GM10847 (cell line): Measurements from ENCODE around the gene ZFYVE28.

ENCODE experiments used
- POLR2A ChIP-seq: IDR thresholded peaks from 2 replicates; pipeline ENCODE4 v1.6.1; 2011; ENCODE audit not compliant: insufficient read length; ENCODE audit errors: extremely low read depth

Gene ZFYVE28

DNA sequence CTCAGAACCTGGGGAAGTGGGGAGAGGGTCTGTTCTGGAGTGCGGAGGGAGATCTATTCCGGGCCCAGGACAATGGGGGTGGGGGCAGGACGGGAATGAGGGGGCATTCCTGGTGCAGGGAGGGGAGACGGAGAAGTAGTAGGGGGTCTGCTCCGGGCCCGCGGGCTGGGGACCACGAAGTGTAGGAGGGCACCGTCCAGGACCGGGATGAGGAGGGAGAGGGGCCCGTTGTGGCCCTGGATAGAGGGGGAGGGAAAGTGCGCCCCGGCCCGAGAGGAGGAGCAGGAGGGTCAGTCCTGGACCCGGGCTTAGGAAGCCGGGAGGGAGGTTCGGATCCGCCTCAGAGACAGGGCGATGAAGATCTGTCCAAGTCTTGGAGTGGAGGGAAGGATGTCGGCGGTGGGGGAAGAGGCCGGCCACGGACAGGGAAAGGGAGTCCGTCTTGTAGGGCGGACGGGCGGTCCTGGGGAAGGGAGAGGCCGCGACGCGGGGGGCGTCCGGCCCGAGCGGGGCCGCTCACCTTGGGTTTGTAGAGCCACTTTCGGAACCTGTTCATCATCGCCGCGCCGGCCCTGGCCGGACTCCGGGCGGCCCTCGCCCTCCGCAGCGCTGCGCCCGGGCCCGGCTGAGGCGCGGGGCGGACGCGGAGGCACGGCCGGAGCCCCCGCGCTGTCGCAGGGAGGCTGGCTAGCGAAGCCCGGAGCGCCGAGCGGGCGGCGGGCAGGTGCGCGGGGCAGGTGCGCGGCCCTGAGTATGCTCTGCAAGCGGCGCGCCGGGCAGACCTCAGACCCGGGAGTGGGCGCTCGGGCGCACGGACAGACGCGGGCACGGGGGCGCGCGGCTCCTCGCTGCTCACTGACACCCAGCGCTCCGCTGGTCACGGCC, at the start of gene ZFYVE28:
TSS of gene ZFYVE28 (minus strand) at position 881 of the 885 bp plus-strand sequence. CDS start at position 559, 322 bp downstream.
- TF ChIP-seq POLR2A: no peak

DNA sequence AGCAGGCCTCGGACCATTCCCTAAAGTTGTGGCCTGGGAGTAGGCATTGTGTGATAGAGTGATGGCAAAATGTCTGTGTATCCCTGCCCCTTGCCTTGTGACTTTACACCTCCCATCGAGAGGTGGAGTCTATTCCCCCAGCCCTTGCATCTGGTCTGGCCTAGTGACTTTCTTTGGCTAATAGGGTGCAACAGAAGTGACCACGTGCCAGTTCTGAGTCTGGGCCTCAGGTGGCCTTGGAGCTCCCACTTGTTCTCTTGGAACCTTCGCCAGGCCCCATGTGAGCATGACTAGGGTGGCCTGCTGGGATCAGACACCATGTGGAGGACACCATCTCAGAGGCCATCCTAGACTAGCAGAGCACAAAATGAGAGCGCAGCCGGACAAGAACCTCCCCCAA, 46.6 kb upstream of the ZFYVE28 start:
- no peak for TF ChIP-seq POLR2A

DNA sequence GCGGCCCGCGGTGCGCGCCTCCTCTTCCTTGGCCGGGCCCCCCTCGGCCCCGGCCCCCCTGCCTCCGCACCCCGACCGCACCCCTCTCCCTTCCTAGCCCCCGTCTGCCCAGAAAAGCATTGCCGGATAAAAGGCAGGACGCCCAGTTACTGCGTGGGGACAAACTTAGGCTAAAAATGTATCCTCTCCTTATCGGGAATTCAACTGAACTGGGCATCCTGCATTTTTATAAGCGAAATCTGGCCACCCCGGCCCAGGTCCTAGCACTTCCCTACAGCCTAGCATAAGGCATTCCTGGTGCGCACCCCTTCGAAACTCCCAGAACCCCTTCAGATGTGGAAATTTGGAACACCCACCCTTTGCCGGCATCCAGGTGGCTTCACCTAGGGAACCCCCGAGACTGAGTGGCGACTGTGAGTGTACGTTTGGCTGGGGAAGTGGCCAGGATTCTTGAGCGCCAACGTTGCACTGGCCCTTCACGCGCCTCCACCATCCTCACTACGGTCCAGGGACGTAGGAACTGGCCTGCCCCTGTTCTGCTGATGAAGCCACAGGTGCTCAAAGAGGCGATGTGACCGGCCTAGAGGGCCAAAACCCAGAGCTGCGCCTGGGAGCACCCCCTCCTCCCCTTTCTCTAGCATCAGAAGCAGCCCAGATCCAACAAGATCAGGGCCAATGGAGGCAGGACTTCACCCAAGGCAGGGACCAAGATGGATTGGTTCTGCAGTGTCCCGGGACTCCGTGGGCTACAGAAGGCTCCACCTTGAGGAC, 44.7 kb upstream of the ZFYVE28 start:
- no peak for TF ChIP-seq POLR2A

DNA sequence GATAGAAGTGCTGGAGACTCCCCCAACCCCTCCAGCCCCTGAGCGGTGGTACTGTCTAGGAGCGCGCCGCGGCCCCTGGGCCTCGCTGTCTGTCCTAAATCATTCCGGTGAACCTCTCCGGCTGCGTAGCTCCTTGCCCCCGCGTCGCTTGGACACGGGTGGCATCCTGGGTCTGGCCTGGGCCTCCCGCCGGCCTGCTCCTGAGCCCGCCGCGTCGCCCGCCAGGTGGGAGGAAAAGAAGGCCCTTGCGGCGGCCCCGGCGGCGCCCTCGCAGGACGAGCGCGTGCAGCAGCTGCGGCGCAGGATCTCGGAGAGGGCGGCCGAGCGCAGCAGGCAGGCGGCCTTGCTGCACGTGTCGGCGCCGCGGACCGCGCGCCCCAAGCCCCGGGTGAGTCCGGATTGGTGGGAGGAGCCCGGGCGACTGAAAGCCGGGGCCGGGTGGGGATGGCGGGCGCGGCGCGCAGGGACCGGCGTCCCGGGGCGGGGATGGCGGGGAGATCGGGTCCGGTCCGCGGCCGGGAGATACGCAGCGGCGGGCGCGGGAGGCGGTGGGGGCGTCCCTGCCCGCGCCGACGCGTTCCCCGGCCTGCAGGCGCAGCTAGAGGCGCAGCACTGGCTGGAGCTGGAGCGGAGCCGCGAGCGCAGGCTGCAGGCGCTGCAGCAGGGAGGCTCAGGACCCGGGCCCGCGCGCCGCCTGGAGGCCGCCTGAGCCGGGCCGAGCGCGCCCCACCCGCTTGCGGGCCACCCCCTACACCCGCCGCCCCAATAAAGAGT, 44.0 kb upstream of the ZFYVE28 start:
- TF ChIP-seq POLR2A: no peak

DNA sequence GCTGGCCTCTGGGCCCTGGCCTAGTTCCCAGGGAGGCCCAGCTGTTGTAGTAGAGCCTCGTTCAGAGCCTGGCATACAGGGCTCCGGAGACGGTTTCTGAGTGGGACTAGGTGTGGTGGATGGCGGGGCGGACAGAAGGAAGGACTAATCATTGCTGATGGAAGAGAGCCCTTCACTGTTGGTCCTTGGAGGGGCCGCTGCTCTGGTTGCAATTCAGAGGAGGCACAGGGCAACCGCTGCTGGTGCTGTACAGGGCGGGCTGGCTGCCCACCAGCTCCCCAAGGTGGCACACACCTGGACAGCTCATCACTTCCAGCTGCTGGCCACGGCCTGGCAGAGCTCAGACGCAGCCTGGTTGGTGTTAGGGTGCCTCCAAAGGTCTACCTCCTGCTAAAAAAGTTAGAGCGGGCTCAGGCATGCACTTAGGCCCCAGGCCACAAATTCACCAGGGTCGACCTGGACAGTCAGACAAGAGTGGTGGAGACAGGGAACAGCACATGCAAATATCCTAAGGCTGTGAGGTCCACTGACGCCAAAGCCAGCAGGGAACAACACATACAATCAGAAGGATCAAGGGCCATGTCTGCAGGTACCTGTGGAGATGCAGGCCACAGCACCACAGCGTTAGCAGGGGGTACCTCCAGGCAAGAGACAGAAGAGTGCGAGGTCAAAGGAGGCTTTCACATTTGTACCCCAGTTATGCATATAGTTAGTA, 43.0 kb upstream of the ZFYVE28 start:
- no peak for TF ChIP-seq POLR2A

DNA sequence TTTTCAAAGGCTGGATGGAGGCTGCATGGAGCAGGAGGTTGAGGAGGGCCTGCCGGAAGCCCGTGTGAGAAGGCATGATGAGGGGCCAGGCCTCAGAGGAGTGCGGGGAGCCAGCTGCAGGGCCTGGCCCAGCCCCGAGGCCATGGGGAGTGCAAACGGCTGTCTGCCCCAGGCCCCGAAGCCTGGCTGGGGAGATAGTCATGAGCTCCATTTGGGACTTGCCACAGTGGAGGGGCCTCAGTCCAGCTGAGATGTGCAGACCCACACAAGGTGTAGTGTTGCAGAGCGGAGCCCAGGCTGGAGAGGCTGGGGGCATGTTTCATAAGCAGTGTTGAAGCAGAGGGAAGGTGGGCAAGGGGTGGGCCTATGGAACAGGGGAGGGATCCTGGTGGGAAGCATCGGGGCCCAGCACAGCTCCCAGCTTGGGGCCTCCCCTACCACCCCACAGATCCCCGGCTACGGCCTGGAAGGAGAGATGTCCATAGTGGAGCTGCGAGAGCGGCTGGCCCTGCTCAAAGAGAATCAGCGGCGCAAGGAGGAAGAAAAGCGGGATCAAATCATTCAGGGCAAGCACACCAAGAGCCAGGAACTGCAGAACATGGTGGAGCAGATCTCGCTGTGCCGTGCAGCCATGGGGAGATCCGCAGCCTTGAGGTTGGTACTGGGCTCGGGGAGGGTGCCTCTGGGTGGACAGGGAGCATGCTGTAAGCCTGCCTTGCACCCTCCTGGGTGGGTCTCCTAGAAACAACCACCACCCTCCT, 41.3 kb upstream of the ZFYVE28 start:
- TF ChIP-seq POLR2A: no peak

DNA sequence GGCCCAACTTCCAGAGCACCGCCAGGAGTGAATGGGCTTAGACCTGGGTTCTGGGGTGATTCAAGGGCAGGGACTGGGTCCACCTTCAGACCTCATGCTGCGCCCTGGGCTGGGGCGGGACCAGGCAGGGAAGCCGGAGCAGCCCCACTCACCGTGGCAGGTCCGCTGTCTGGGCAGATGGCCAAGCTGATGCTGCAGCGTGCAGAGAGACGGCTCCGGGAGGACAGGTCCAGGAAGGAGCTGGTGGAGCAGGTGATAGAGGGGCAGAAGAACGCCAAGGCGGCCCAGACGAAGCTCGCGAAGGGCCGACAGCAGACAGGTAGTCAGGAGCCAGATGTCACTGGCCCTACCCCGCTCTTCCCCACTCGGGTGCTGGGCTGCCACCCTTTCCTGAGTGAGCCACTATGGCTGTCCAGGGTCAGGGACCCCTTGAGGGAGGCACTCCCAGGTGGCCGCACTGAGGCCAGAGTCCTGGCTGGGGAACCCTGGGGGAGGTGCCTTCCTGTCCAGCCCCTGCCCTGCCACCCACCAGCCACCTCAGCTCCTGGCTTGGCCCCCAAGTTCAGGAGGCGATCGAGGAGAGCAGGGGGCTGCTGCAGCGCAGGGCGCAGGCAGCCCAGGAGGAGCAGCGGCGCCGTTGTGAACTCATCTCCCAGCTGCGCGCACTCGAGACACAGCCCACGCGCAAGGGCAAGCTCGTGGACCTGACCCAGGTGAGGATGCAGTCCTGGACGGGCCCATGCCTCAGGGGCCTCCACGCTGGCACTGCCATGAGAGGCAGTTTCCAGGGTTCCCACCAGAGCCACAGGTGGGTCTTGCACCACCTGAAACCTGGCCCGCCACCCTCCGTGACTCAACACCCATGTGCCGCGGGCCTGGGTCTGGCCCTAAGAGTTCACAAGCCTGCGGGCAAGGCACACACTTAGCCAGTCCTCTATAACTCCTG, 40.4 kb upstream of the ZFYVE28 start:
- no peak for TF ChIP-seq POLR2A

DNA sequence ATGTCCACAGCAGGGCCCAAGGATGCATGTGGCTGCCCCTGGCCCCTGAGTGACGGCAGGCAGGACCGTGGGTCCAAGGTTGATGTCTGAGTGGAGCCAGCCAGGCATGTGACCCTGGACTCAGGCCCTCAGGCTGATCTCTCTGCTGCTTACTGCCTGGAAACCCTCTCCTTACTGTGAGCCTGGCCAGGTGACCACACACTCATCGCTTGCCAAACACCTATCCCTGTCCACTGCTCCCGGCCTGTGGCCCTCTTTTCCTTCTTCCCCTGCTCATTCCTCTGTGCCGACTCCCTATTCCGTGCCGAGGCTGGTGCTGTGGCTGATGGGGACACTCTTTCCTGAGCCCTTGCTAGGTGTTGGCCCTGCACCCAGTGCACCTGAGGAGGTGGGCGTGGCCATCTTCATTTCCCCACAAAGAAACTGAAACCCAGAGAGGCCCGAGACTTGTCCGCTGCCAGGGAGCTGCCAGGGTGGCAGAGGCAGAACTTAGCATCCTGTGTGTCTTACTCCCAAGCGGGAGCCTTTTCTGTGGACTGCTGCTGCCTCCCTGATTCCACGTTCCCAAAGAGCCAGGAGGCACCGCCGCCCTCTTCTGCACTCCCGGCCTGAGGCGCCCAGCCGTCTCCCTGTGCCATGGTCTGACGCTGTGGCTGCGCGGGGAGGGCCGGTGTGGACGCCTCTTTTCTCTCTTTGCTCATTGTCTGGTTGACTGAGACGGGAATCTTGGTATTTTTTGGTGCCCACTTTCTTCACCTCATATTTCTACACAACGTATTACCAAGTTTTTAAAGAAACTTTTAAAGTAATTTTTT, 39.2 kb upstream of the ZFYVE28 start:
- no peak for TF ChIP-seq POLR2A

DNA sequence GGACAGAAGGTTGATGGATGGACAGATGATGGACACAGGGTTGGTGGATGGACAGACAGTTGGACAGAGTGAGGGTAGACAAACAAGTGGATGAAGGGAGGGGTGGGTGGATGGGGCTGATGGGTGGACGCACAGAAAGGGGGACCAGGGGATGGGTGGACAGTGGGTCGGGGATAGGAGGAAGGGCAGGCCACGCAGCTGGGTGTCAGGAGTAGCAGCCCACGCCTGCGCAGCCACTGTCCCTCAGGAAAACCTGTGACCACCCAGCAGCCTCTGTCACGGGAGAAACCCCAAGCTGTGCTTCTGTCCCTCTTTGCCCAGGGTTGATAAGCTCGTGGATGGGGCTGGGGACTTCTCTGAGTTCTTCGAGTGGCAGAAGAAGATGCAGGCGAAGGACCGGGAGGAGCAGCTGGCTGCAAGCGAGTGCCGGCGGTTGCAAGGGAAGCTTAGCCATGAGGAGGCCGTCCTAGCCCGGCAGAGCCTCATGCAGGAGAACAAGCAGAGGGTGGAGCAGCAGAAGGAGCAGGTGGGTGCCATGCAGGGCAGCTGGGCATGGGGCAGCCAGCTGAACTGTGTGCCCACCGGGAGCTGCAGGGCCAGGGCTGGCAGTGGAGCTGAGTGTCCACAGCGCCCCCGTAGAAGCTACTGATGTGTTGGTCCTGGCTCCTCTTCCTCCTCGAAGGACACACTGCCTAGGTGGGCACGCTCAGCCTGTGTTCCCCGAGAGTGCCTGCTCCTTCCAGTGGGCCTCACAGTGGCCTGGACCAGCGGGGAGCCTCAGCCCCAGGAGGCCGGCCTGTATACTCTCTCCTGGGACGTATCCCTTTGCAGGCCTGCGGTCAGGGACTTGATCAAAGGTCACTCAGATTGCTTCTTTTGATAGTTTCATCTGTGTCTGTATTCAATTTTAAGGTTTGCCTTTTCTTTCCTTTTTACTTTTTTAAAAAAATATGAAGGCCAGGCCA, 33.7 kb upstream of the ZFYVE28 start:
- no peak for TF ChIP-seq POLR2A

DNA sequence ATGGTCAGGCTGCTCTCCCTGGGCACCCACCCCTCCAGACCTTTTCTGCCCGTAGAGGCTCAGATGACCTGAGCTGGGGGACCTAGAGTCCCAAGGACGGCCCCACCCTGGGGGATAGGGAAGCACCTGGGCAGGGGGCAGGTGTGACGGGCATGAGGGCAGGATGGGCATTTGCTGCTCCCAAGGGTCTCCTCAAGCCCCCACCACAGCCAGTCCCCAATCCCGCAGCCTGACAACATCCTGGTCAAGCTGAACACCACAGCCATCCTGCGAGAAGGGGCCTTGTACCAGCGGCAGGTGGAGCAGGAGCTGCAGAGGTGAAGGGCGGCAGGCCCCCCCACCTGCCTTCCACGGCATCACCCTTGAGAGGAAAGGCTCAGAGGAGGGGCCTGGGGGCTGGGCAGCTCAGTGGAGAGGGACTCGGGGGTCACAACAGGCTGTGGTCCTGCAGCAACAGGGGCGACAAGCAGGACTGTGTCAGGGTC, 32.6 kb upstream of the ZFYVE28 start:
- TF ChIP-seq POLR2A: no peak
